BLaER1 (cell line): ENCODE data around the gene RBFOX2.

ENCODE experiments used
- H3K27ac ChIP-seq: shearing (Covaris generic); formaldehyde crosslinking; 2 replicates; pipeline ENCODE4 v1.8.1; 2022
- H3K27me3 ChIP-seq: shearing (Covaris generic); formaldehyde crosslinking; 2 replicates; pipeline ENCODE4 v1.8.1; 2022
- H3K36me3 ChIP-seq: shearing (Covaris generic); formaldehyde crosslinking; 2 replicates; pipeline ENCODE4 v1.8.1; 2022
- H3K4me1 ChIP-seq: shearing (Covaris generic); formaldehyde crosslinking; 2 replicates; pipeline ENCODE4 v1.8.1; 2022
- H3K4me2 ChIP-seq: shearing (Covaris generic); formaldehyde crosslinking; 2 replicates; pipeline ENCODE4 v1.8.1; 2022
- H3K4me3 ChIP-seq: shearing (Covaris generic); formaldehyde crosslinking; 2 replicates; pipeline ENCODE4 v1.8.1; 2022
- H3K9ac ChIP-seq: shearing (Covaris generic); formaldehyde crosslinking; 2 replicates; pipeline ENCODE4 v1.8.1; 2022
- H3K9me3 ChIP-seq: shearing (Covaris generic); formaldehyde crosslinking; 2 replicates; pipeline ENCODE4 v1.8.1; 2022
- H4K20me1 ChIP-seq: shearing (Covaris generic); formaldehyde crosslinking; 2 replicates; pipeline ENCODE4 v1.8.1; 2022
- Cebpa-rat ChIP-seq: shearing (Covaris generic); IDR thresholded peaks from 2 replicates; pipeline ENCODE4 v1.8.1; 2022

The RBFOX2 gene

DNA sequence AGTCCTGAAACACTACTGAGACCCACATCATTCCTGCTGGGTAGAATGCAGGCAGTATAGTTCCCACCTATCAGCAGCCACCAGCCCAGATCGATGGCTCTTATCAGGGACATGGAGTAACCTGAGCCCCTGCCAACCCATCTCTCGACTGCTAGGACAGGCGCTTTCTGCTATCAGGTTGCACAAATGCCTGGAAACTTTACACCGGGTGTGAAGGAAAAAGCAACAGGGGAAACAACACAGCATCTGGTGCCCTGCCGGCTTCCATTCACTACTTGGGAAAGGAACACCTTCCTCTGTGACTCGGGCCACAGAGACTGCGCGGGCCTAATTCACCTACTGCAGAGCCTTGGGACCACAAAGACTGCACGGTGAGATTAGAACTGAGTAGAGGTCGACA lies 18.5 kb downstream of the RBFOX2 start:
- Histone ChIP-seq H3K27me3 (no peaks in the 10 kb centered on the region), H3K9me3 (no peaks in the 10 kb centered on the region), H3K4me2 (no peak overlapping the region), H3K36me3 (no peaks in the 10 kb centered on the region), H4K20me1 (no peaks in the 10 kb centered on the region), H3K4me3 (no peak overlapping the region), H3K9ac (no peak overlapping the region), H3K27ac (no peak overlapping the region), H3K4me1 (no peaks in the 10 kb centered on the region)
- TF ChIP-seq Cebpa-rat, result no peak

DNA sequence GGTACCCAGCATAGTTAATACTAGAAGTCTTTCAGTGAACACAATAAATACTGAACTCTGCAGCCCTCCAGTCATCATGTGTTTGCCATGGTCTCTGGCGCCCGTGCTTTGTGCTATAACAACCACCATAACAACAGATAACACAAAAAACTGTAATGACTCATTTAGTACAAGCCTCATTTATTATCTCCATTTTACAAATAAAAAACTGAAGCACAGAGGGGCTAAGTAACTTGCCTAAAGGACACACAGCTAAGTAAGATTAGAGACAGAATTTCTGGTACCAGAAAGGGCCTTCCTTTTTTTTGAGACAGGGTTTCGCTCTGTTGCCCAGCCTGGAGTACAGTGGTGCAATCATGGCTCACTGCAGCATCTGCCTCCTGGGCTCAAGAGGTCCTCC lies 19.5 kb downstream of the RBFOX2 start:
- no peaks in the 10 kb centered on the region for H3K4me1 ChIP-seq

DNA sequence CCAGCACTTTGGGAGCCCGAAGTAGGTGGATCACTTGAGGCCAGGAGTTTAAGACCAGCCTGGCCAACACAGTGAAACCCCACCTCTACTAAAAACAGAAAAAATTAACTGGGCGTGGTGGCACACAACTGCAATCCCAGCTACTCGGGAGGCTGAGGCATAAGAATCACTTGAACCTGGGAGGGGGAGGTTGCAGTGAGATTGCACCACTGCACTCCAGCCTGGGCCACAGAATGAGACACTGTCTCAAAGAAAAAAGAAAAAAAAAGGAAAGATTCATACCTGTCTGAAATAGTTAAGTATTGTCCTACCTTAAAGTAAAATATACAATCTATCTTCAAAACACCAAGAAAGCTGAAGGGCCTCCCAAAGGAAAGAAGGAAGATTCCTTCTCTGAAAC lies 20.1 kb downstream of the RBFOX2 start:
- H3K4me2 ChIP-seq, result no peak overlapping the region

More for the DNA sequence above, 19.5 kb downstream of the RBFOX2 start:
- H3K4me2 ChIP-seq, result no peak overlapping the region
- no peaks in the 10 kb centered on the region for H4K20me1 ChIP-seq
- no peak for TF ChIP-seq Cebpa-rat
- H3K9ac ChIP-seq, result no peak overlapping the region
- no peaks in the 10 kb centered on the region for H3K9me3 ChIP-seq
- no peaks in the 10 kb centered on the region for H3K36me3 ChIP-seq
- no peak overlapping the region for H3K27ac ChIP-seq
- no peak overlapping the region for H3K4me3 ChIP-seq
- no peaks in the 10 kb centered on the region for H3K27me3 ChIP-seq

DNA sequence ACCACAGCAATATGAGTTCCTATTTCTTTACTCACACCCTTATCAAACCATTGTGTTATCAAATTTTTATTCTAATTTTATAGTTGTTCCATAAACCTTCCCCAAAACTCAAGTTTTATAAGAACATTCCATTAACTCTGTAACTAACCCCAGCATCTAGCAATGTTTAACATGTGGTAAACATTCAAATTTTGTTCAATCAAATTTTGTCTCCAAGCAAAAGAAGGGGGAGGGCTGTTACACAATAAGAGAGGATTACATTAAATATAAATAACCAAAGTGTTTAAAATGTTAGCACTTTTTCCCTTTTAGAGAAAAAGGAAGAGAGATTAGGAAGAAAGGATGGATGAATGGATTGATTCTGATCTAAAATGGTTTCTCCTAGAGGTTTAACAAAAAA lies 20.5 kb downstream of the RBFOX2 start:
- TF ChIP-seq Cebpa-rat, result no peak
- Histone ChIP-seq H4K20me1 (no peaks in the 10 kb centered on the region), H3K9me3 (no peaks in the 10 kb centered on the region), H3K4me1 (no peaks in the 10 kb centered on the region), H3K4me3 (no peak overlapping the region), H3K4me2 (no peak overlapping the region), H3K27me3 (no peaks in the 10 kb centered on the region), H3K36me3 (no peaks in the 10 kb centered on the region), H3K27ac (no peak overlapping the region), H3K9ac (no peak overlapping the region)

More for the DNA sequence above, 20.1 kb downstream of the RBFOX2 start:
- TF ChIP-seq Cebpa-rat, result no peak
- H3K27me3 ChIP-seq, result no peaks in the 10 kb centered on the region
- no peaks in the 10 kb centered on the region for H3K4me1 ChIP-seq
- no peaks in the 10 kb centered on the region for H4K20me1 ChIP-seq
- H3K36me3 ChIP-seq, result no peaks in the 10 kb centered on the region
- H3K4me3 ChIP-seq, result no peak overlapping the region
- H3K27ac ChIP-seq, result no peak overlapping the region
- no peak overlapping the region for H3K9ac ChIP-seq
- no peaks in the 10 kb centered on the region for H3K9me3 ChIP-seq

DNA sequence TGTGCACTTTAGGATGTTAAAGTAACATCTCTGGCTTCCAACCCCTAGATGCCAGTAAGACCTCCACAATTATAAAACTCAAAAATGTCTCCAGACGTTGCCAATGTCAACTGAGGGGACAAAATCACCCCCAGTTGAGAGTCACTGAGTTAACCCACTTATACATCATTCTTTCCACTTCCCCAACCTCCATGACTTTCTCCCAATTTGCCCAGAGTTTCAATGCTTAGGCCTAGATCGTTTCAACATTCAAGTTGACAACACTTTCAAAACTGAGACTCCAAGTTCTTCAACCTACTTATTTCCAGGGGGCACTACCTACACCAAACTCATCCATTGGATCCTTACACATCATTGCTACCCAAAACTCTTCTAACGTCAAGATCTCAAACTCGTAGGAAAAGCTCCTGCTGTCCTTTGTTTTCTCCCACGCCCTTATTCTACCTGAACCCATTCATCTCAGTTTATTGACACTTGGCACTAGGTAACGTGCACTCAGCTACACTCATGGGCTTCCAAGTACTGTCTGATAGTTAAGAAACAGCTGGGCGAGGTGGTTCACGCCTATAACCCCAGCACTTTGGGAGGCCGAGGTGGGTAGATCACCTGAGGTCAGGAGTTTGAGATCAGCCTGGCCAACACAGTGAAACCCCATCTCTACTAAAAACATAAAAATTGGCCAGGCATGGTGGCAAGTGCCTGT lies 24.5 kb downstream of the RBFOX2 start:
- no peak overlapping the region for H3K4me2 ChIP-seq
- H3K4me3 ChIP-seq, result no peak overlapping the region
- H3K4me1 ChIP-seq, result no peaks in the 10 kb centered on the region
- H4K20me1 ChIP-seq, result no peaks in the 10 kb centered on the region
- no peak for TF ChIP-seq Cebpa-rat
- H3K27me3 ChIP-seq, result no peaks in the 10 kb centered on the region
- no peaks in the 10 kb centered on the region for H3K9me3 ChIP-seq
- no peak overlapping the region for H3K9ac ChIP-seq
- no peak overlapping the region for H3K27ac ChIP-seq
- no peaks in the 10 kb centered on the region for H3K36me3 ChIP-seq

DNA sequence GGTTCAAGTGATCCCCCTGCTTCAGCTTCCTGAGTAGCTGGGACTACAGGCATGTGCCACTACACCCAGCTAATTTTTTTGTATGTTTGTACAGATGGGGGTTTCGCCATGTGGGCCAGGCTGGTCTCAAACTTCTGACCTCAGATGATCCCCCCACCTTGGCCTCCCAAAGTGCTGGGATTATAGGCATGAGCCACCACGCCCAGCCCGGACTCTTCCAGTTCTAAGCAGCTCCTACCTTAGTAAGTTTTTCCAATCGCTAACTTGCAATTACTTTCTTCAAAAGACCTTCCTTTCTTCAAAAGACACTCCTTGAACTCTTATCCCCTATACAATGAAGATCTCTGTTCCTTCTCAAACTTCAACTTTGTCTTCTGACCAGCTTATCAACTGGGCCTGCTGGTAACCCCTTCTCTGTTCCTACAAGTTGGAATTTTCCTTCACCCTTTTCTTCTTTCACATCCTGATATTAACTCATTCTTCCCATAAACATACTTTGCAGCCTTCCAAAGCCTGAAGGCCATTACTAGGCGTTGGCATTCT lies 25.8 kb downstream of the RBFOX2 start:
- Histone ChIP-seq H3K4me2 (no peak overlapping the region), H4K20me1 (no peaks in the 10 kb centered on the region), H3K4me3 (no peak overlapping the region), H3K27me3 (no peaks in the 10 kb centered on the region), H3K27ac (no peak overlapping the region), H3K36me3 (no peaks in the 10 kb centered on the region), H3K9me3 (no peaks in the 10 kb centered on the region), H3K9ac (no peak overlapping the region), H3K4me1 (no peaks in the 10 kb centered on the region)
- TF ChIP-seq Cebpa-rat, result no peak

DNA sequence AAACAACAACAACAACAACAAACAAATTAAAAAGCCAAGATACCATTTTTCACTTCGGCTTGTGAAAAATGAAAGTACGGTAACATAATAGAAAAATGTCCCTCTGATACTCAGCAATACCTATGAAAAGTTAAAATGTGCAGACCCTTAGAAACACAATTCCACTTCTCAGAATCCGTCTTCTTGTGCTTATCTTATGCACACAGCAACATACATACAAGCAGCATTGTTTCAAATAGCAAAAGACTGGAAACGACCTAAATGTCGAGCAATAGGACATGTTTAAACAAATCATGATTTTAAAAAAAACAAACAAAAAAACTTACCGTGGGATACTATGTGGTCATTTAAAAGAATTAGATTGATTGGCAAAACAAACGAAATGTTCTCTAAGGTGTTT lies 26.5 kb downstream of the RBFOX2 start:
- H3K4me2 ChIP-seq, result no peak overlapping the region
- H3K27me3 ChIP-seq, result no peaks in the 10 kb centered on the region
- no peak overlapping the region for H3K4me3 ChIP-seq
- no peaks in the 10 kb centered on the region for H3K9me3 ChIP-seq
- H3K4me1 ChIP-seq, result no peaks in the 10 kb centered on the region
- H3K9ac ChIP-seq, result no peak overlapping the region
- TF ChIP-seq Cebpa-rat, result no peak
- H4K20me1 ChIP-seq, result no peaks in the 10 kb centered on the region
- no peak overlapping the region for H3K27ac ChIP-seq
- H3K36me3 ChIP-seq, result no peaks in the 10 kb centered on the region

DNA sequence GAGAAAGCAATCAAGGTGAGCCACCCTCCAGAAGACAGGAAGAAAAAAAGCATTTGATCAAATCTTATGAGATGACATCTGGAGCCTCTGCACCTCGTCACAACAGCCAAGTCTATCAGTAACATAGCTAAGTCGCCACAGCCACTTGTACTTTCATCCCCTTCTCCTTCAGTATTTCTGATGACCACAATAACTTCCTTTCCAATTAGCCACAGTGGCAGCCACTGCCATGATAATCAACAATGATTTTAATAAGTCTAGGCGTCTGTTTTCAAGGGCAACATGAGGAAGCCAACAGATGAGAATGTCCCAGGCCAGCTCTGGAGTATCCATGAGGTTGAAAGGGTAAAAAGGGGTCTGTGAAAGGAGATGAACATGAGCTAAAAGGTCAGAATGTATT lies 29.9 kb downstream of the RBFOX2 start:
- Histone ChIP-seq H3K9me3 (peaks cover under 1% of the 10 kb centered on the region; the same call in 1 of the 2 replicates), H3K27me3 (no peaks in the 10 kb centered on the region), H3K4me3 (no peak overlapping the region), H3K4me2 (no peak overlapping the region), H3K9ac (no peak overlapping the region), H4K20me1 (no peaks in the 10 kb centered on the region), H3K27ac (no peak overlapping the region), H3K36me3 (no peaks in the 10 kb centered on the region), H3K4me1 (no peaks in the 10 kb centered on the region)
- no peak for TF ChIP-seq Cebpa-rat

DNA sequence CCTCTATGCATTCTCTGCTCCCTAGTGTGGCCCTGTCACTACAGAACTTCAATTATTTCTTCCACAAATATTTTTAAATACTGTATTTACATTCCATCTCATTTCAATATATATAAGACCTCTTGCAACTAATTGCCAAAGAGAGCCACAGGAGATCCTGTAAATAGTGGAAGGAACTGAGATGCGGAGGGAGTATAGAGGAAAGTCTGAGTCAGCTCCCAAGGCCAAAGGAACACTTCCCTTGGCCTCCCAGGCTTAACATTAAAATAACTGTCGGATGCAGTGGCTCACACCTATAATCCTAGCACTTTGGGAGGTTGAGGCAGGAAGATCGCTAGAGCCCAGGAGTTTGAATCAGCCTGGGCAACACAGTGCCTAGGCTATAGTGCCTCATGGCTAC lies 31.2 kb downstream of the RBFOX2 start:
- Histone ChIP-seq H3K4me3 (no peak overlapping the region), H3K9ac (no peak overlapping the region), H3K27me3 (no peaks in the 10 kb centered on the region), H3K4me2 (no peak overlapping the region), H3K36me3 (no peaks in the 10 kb centered on the region), H3K9me3 (peaks cover 6% of the 10 kb centered on the region; the same call in 1 of the 2 replicates), H3K27ac (no peak overlapping the region), H4K20me1 (no peaks in the 10 kb centered on the region), H3K4me1 (no peaks in the 10 kb centered on the region)
- no peak for TF ChIP-seq Cebpa-rat

DNA sequence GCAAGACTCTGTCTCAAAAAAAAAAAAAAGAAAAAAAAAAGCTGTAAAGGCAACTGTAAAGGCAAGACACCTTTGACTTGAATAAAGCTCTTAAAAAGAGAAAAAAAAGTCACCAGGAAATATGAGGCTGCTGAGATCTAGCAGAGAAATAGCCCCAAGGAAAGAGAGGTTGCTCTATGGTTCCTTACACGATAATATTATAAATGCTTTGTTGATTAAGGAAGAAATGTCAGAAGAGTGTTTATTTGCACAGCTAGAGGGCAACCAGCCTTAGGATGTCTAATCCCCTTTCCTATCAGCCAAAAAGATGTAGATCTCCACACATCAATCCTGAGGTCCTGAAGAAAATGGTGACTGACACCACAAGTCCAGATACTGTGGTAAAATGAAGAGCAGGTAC lies 32.0 kb downstream of the RBFOX2 start:
- H3K9ac ChIP-seq, result no peak overlapping the region
- H3K27ac ChIP-seq, result no peak overlapping the region

More for the DNA sequence above, 32.0 kb downstream of the RBFOX2 start:
- Histone ChIP-seq H3K4me3 (no peak overlapping the region), H3K36me3 (no peaks in the 10 kb centered on the region), H3K4me2 (no peak overlapping the region), H4K20me1 (no peaks in the 10 kb centered on the region), H3K9me3 (peaks cover 6% of the 10 kb centered on the region; the same call in 1 of the 2 replicates), H3K4me1 (no peaks in the 10 kb centered on the region), H3K27me3 (no peaks in the 10 kb centered on the region)
- TF ChIP-seq Cebpa-rat, result no peak
